Vagina (tissue), 2 donors: ENCODE measurements around the gene LRRC4C.

Source experiments
- CTCF ChIP-seq, 3 experiments: fragments of 450-650 bp in 2 of 3; fragments of 200-600 bp in 1 of 3; sonication (generic) in 1 of 3; IDR thresholded peaks; one replicate each; pipeline ENCODE4 v1.5.1; 2017 to 2019; ENCODE audit warnings: antibody characterized with exemption in 3 of 3, mild to moderate bottlenecking in 2 of 3, moderate library complexity in 2 of 3
- POLR2AphosphoS5 ChIP-seq, 2 donors: sonication (generic); formaldehyde crosslinking; IDR thresholded peaks; one replicate each; pipeline ENCODE4 v1.9.0; 2017; ENCODE audit warnings: antibody characterized with exemption in 2 of 2, mild to moderate bottlenecking in 2 of 2, low read depth in 1 of 2; ENCODE audit not compliant: insufficient read depth in 1 of 2

GRCh38 chr11:40140560-40140959 lies 1318.9 kb downstream of the LRRC4C start:
- TF ChIP-seq CTCF (IDR thresholded peaks at IDR 0.05) (no peak), POLR2AphosphoS5 (IDR thresholded peaks at IDR 0.05; ENCODE audit: insufficient read depth in 1 of 2, low read depth in 1 of 2) (no peak)
